Measurements from ENCODE around the gene OTUD4.
A peak's percentile ranks its signal among the peaks of the same experiment; 100 is the strongest.

OTUD4 gene

GRCh38 chr4:145103496-145103895 is 76.9 kb downstream of the OTUD4 start:
- no peak for DNase-seq

GRCh38 chr4:145102619-145103018 is 77.8 kb downstream of the OTUD4 start:
- no peak for DNase-seq

GRCh38 chr4:145101091-145101490 is 79.3 kb downstream of the OTUD4 start:
- DNase-seq: no peak

GRCh38 chr4:145099653-145100052 is 80.7 kb downstream of the OTUD4 start:
- DNase-seq: no peak

- peak; percentile 1 for DNase-seq
These were observed 81.7 kb downstream of the OTUD4 start for GRCh38 chr4:145098675-145099037.

- DNase-seq: peak; percentile 84
These were observed 82.3 kb downstream of the OTUD4 start, which contains the start of the genes ABCE1 and ANAPC10 for GRCh38 chr4:145097821-145098674. Gene ABCE1 (plus strand): TSS chr4:145098311. CDS start chr4:145104413, 6,102 bp downstream. Gene ANAPC10 (minus strand): TSS chr4:145098196. CDS start chr4:145096099, 2,097 bp downstream.

GRCh38 chr4:145097331-145097820 is 83.0 kb downstream of the OTUD4 start:
- DNase-seq: no peak

GRCh38 chr4:145093638-145094037 is 86.8 kb downstream of the OTUD4 start:
- no peak for DNase-seq

GRCh38 chr4:145090380-145090779 is 90.0 kb downstream of the OTUD4 start:
- no peak for DNase-seq

- DNase-seq: no peak
These were observed 96.3 kb downstream of the OTUD4 start for GRCh38 chr4:145083891-145084605.
